DOHH2 (cell line): ENCODE data around the gene LRRC71.

ENCODE experiments used
- H3F3A ChIP-seq: fragments of 200-600 bp; sonication (generic), shearing (Covaris generic); 2 replicates; pipeline ENCODE4 v1.6.0; 2016; ENCODE audit warnings: antibody characterized with exemption, mild to moderate bottlenecking; ENCODE audit not compliant: control insufficient read depth, insufficient read depth
- H3K27ac ChIP-seq: fragments of 200-600 bp; sonication (generic); 2 replicates; pipeline ENCODE4 v1.5.1; 2014; ENCODE audit warnings: low read depth, mild to moderate bottlenecking, low read length, moderate library complexity
- H3K27me3 ChIP-seq: fragments of 200-600 bp; sonication (generic); 2 replicates; pipeline ENCODE4 v1.6.1; 2014; ENCODE audit warnings: mild to moderate bottlenecking, low read length, mixed read lengths; ENCODE audit not compliant: control insufficient read depth
- H3K36me3 ChIP-seq: fragments of 200-600 bp; sonication (generic); 2 replicates; pipeline ENCODE4 v1.6.1; 2014; ENCODE audit warnings: mild to moderate bottlenecking, low read length, moderate library complexity, mixed read lengths; ENCODE audit not compliant: control insufficient read depth
- H3K4me1 ChIP-seq: fragments of 200-600 bp; sonication (generic); 2 replicates; pipeline ENCODE4 v1.6.1; 2014; ENCODE audit warnings: mild to moderate bottlenecking, low read length, mixed read lengths; ENCODE audit not compliant: control insufficient read depth
- H3K4me2 ChIP-seq: fragments of 200-600 bp; sonication (generic); 2 replicates; pipeline ENCODE4 v1.6.0; 2014; ENCODE audit warnings: mild to moderate bottlenecking, low read length, moderate library complexity
- H3K4me3 ChIP-seq: fragments of 200-600 bp; sonication (generic); 2 replicates; pipeline ENCODE4 v1.5.1; 2014; ENCODE audit warnings: mild to moderate bottlenecking, low read length, mixed read lengths
- H3K79me2 ChIP-seq: fragments of 200-600 bp; sonication (generic); 2 replicates; pipeline ENCODE4 v1.6.1; 2014; ENCODE audit warnings: mild to moderate bottlenecking, low read length, mixed read lengths; ENCODE audit not compliant: control insufficient read depth
- H3K9me2 ChIP-seq: fragments of 200-600 bp; sonication (generic); replicated peaks from 2 replicates; pipeline ENCODE4 v1.6.1; 2014; ENCODE audit warnings: mild to moderate bottlenecking, low read length, mixed read lengths; ENCODE audit not compliant: control insufficient read depth
- H3K9me3 ChIP-seq: fragments of 200-600 bp; sonication (generic); 2 replicates; pipeline ENCODE4 v1.6.1; 2014; ENCODE audit warnings: antibody characterized with exemption, low read length, mixed read lengths; ENCODE audit not compliant: control insufficient read depth, insufficient read depth
- H4K20me1 ChIP-seq: fragments of 200-600 bp; sonication (generic); 2 replicates; pipeline ENCODE4 v1.6.0; 2014; ENCODE audit warnings: low read depth, mild to moderate bottlenecking, antibody characterized with exemption, low read length, moderate library complexity; ENCODE audit not compliant: control insufficient read depth, insufficient read depth
- CTCF ChIP-seq: fragments of 200-600 bp; sonication (generic); IDR thresholded peaks from one replicate; pipeline ENCODE4 v1.5.1; 2014; ENCODE audit warnings: antibody characterized with exemption, mild to moderate bottlenecking, low read depth, low read length; ENCODE audit not compliant: poor library complexity, severe bottlenecking
- EZH2phosphoT487 ChIP-seq: fragments of 200-600 bp; sonication (generic); IDR thresholded peaks from 2 replicates; pipeline ENCODE4 v1.6.1; 2017; ENCODE audit warnings: borderline replicate concordance, mild to moderate bottlenecking, antibody characterized with exemption, low read length, moderate library complexity, mixed read lengths

Gene LRRC71

GRCh38 chr1:156903328-156904091 is 16.9 kb upstream of the LRRC71 start:
- no peak overlapping the region for H3K4me3 ChIP-seq
- TF ChIP-seq EZH2phosphoT487 (no peak), CTCF (no peak)
- no peaks in the 10 kb centered on the region for H4K20me1 ChIP-seq
- no peaks in the 10 kb centered on the region for H3K9me2 ChIP-seq
- no peaks in the 10 kb centered on the region for H3K79me2 ChIP-seq
- no peak overlapping the region for H3K27ac ChIP-seq
- H3K9me3 ChIP-seq: no peaks in the 10 kb centered on the region
- H3K36me3 ChIP-seq: no peaks in the 10 kb centered on the region
- H3K4me1 ChIP-seq: no peaks in the 10 kb centered on the region
- H3K27me3 ChIP-seq: peaks cover 18% of the 10 kb centered on the region
- no peaks in the 10 kb centered on the region for H3F3A ChIP-seq
- H3K4me2 ChIP-seq: no peak overlapping the region

DNA sequence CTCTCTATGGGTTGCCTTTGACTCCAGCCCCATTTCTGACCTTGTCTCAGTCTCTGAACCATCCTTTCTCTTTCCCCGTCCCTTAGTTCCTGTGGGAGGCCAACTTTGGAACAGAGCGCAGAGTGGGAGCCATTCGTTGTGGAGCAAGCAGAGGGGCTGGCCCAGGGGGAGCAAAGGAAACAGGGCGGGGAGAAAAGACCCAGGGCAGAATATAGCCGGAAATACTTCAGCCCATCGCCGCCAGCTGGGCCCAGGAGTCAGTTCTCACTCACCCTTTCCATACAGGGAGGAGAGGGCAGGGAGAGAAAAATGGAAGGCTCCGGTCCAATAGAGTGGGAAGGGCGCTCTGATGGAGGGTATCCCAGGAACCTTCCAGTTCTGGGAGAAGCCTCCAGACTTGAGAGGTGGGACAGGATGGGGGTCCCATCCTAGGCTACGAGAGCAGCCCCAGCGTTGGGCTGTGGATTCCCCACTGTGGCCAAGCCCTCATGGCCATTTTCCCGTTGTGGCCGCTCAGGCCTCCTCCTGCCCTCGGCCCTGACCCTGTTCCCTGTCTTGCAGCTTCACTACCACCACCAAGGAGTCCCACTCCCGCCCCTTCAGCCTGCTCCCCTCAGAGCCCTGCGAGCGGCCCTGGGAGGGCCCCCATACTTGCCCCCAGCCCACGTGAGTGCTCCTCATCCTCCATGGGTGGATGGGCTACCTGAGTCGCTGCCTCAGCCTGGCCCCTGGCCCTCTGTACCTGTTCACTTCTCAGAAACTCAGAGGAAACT is 16.1 kb upstream of the LRRC71 start:
- H3K4me3 ChIP-seq: no peak overlapping the region
- H3K4me1 ChIP-seq: no peaks in the 10 kb centered on the region
- H3K27ac ChIP-seq: no peak overlapping the region
- no peaks in the 10 kb centered on the region for H3K79me2 ChIP-seq
- H3K27me3 ChIP-seq: peaks cover 10% of the 10 kb centered on the region
- no peak overlapping the region for H3K4me2 ChIP-seq
- no peaks in the 10 kb centered on the region for H3K9me2 ChIP-seq
- H3F3A ChIP-seq: no peaks in the 10 kb centered on the region
- no peaks in the 10 kb centered on the region for H4K20me1 ChIP-seq
- H3K36me3 ChIP-seq: no peaks in the 10 kb centered on the region
- no peaks in the 10 kb centered on the region for H3K9me3 ChIP-seq
- TF ChIP-seq CTCF (no peak), EZH2phosphoT487 (no peak)

GRCh38 chr1:156905176-156905575 is 15.3 kb upstream of the LRRC71 start:
- 0 out of 2 replicates have a peak, but pooled peaks cover 4% of the 10 kb centered on the region for H3K27me3 ChIP-seq
- no peaks in the 10 kb centered on the region for H3F3A ChIP-seq
- H3K4me3 ChIP-seq: no peak overlapping the region
- no peak overlapping the region for H3K4me2 ChIP-seq
- H3K9me3 ChIP-seq: no peaks in the 10 kb centered on the region
- H3K27ac ChIP-seq: no peak overlapping the region
- no peaks in the 10 kb centered on the region for H3K36me3 ChIP-seq
- no peak for TF ChIP-seq EZH2phosphoT487
- H3K4me1 ChIP-seq: no peaks in the 10 kb centered on the region
- H3K9me2 ChIP-seq: no peaks in the 10 kb centered on the region
- no peaks in the 10 kb centered on the region for H4K20me1 ChIP-seq
- no peaks in the 10 kb centered on the region for H3K79me2 ChIP-seq

GRCh38 chr1:156905651-156906050 is 14.8 kb upstream of the LRRC71 start:
- no peak overlapping the region for H3K27ac ChIP-seq
- H3F3A ChIP-seq: no peaks in the 10 kb centered on the region
- TF ChIP-seq CTCF (no peak), EZH2phosphoT487 (no peak)
- no peaks in the 10 kb centered on the region for H3K9me2 ChIP-seq
- no peaks in the 10 kb centered on the region for H4K20me1 ChIP-seq
- H3K27me3 ChIP-seq: 0 out of 2 replicates have a peak, but pooled peaks cover 6% of the 10 kb centered on the region
- no peaks in the 10 kb centered on the region for H3K4me1 ChIP-seq
- no peaks in the 10 kb centered on the region for H3K9me3 ChIP-seq
- H3K36me3 ChIP-seq: no peaks in the 10 kb centered on the region
- no peak overlapping the region for H3K4me3 ChIP-seq
- no peak overlapping the region for H3K4me2 ChIP-seq
- H3K79me2 ChIP-seq: no peaks in the 10 kb centered on the region
